A673 (cell line): Measurements from ENCODE around the gene ZNF462. TPM values are rescaled to one million over a fixed set of nuclear protein-coding genes. Genes with fewer than 3 reads are reported as not detected.

ENCODE experiments used
- BruUV-seq: library from RNA; stranded (reverse); fragments of 400-500 nt; replicated peaks from 2 replicates; lab custom pipeline; 2021; lab: Mats Ljungman, UMichigan
- CTCF ChIA-PET: fragments of 300-600 bp; sonication (Branson Sonifier 250); formaldehyde crosslinking; loops from one replicate; lab custom pipeline; 2022; ENCODE audit warnings: antibody characterized with exemption; lab: Charles Lee
- POLR2A ChIA-PET: fragments of 300-600 bp; sonication (Branson Sonifier 250); formaldehyde crosslinking; loops from one replicate; lab custom pipeline; 2022; ENCODE audit warnings: antibody characterized with exemption; ENCODE audit not compliant: low non-redundant PET; lab: Charles Lee
- DNase-seq: peaks from one replicate; pipeline ENCODE4 v3.0.0-alpha.2; 2015; ENCODE audit warnings: low spot score
- H3K27ac ChIP-seq: fragments of 200-600 bp; sonication (generic); 2 replicates; pipeline ENCODE4 v1.5.1; 2016; ENCODE audit warnings: mixed run types, low read depth, mild to moderate bottlenecking, mixed read lengths, antibody characterized with exemption, low read length; ENCODE audit not compliant: poor library complexity, severe bottlenecking
- H3K27me3 ChIP-seq: fragments of 200-600 bp; sonication (generic); replicated peaks from 2 replicates; pipeline ENCODE4 v1.6.1; 2017; ENCODE audit warnings: mixed run types, low read depth, mild to moderate bottlenecking, mixed read lengths, antibody characterized with exemption, low read length; ENCODE audit not compliant: insufficient read depth, poor library complexity
- H3K36me3 ChIP-seq: fragments of 200-600 bp; sonication (generic); 2 replicates; pipeline ENCODE4 v1.6.1; 2016; ENCODE audit warnings: mixed run types, mild to moderate bottlenecking, mixed read lengths, antibody characterized with exemption, low read length; ENCODE audit not compliant: insufficient read depth, poor library complexity, severe bottlenecking
- H3K4me1 ChIP-seq: fragments of 200-600 bp; sonication (generic); 2 replicates; pipeline ENCODE4 v1.6.1; 2017; ENCODE audit warnings: mixed run types, mild to moderate bottlenecking, mixed read lengths, antibody characterized with exemption, low read length; ENCODE audit not compliant: insufficient read depth, poor library complexity, severe bottlenecking
- H3K4me3 ChIP-seq: fragments of 200-600 bp; sonication (generic); 2 replicates; pipeline ENCODE4 v1.5.1; 2016; ENCODE audit warnings: low read depth, mixed run types, mild to moderate bottlenecking, mixed read lengths, low read length; ENCODE audit not compliant: poor library complexity, severe bottlenecking
- H3K9me3 ChIP-seq: fragments of 200-600 bp; sonication (generic); 2 replicates; pipeline ENCODE4 v1.6.1; 2016; ENCODE audit warnings: mixed run types, low read depth, mild to moderate bottlenecking, mixed read lengths, antibody characterized with exemption, low read length; ENCODE audit not compliant: poor library complexity, severe bottlenecking
- CTCF ChIP-seq: fragments of 300-800, 200-600 bp; sonication (generic); conservative IDR thresholded peaks from 2 replicates; pipeline ENCODE4 v1.5.1; 2017; ENCODE audit warnings: low read depth, mild to moderate bottlenecking, antibody characterized with exemption, low read length, moderate library complexity, mixed read lengths
- EZH2 ChIP-seq: fragments of 200-600 bp; sonication (generic); IDR thresholded peaks from 2 replicates; pipeline ENCODE4 v1.6.1; 2017; ENCODE audit warnings: borderline replicate concordance, low read depth, mild to moderate bottlenecking, mixed read lengths, antibody characterized with exemption, low read length; ENCODE audit not compliant: poor library complexity, severe bottlenecking
- intact Hi-C: fragments of 100-400 bp; cut with micrococcal nuclease; formaldehyde crosslinking; loops from one replicate; pipeline ENCODE4 v1.10.0; 2022; ENCODE audit not compliant: unreplicated experiment
- total RNA-seq: library from RNA; stranded (reverse); gene quantifications from 2 replicates; pipeline ENCODE4 v1.2.3, GENCODE V29; 2021

The ZNF462 gene
- total RNA-seq, 1 experiment from 2014 or later, result 40.5 TPM

GRCh38 chr9:106859957-106860720 is 2.8 kb upstream of the ZNF462 start:
- peak overlapping the region; percentile 79 for H3K4me3 ChIP-seq
- H3K4me1 ChIP-seq, result peaks cover 2% of the 10 kb centered on the region
- no peaks in the 10 kb centered on the region for H3K36me3 ChIP-seq
- H3K9me3 ChIP-seq, result no peaks in the 10 kb centered on the region
- no peak overlapping the region for H3K27ac ChIP-seq
- POLR2A ChIA-PET, result no interaction called here
- intact Hi-C loops, result loop anchor here (5.0 kb wide), 3 partner anchors 62 to 277 kb away; no protein-coding TSS in a partner anchor
- CTCF ChIA-PET, result no interaction called here
- peaks cover 39% of the 10 kb centered on the region for H3K27me3 ChIP-seq
- DNase-seq, result peak; percentile 50
- TF ChIP-seq EZH2 (no peak), CTCF (no peak)
- BruUV-seq, result no TSS peak

- H3K27ac ChIP-seq, result no peak overlapping the region
- TF ChIP-seq CTCF, result no peak
- peak; percentile 71 for TF ChIP-seq EZH2
- peaks cover 39% of the 10 kb centered on the region for H3K27me3 ChIP-seq
- no peaks in the 10 kb centered on the region for H3K9me3 ChIP-seq
- CTCF ChIA-PET, result no interaction called here
- POLR2A ChIA-PET, result no interaction called here
- peak; percentile 44 for DNase-seq
- H3K4me3 ChIP-seq, result peak overlapping the region; percentile 79
- intact Hi-C loops, result loop anchor here (5.0 kb wide), 3 partner anchors 61 to 276 kb away; no protein-coding TSS in a partner anchor
- H3K4me1 ChIP-seq, result peaks cover 5% of the 10 kb centered on the region
- no peaks in the 10 kb centered on the region for H3K36me3 ChIP-seq
- BruUV-seq, result no TSS peak
These were observed 2.0 kb upstream of the ZNF462 start for GRCh38 chr9:106860721-106861639.

GRCh38 chr9:106861640-106862109 is 1.3 kb upstream of the ZNF462 start:
- no peak for DNase-seq
- CTCF ChIA-PET, result no interaction called here
- peak overlapping the region; percentile 79 for H3K4me3 ChIP-seq
- peaks cover 39% of the 10 kb centered on the region for H3K27me3 ChIP-seq
- intact Hi-C loops, result loop anchor here (5.0 kb wide), 3 partner anchors 61 to 276 kb away; no protein-coding TSS in a partner anchor
- H3K4me1 ChIP-seq, result peaks cover 5% of the 10 kb centered on the region
- H3K9me3 ChIP-seq, result no peaks in the 10 kb centered on the region
- H3K36me3 ChIP-seq, result no peaks in the 10 kb centered on the region
- H3K27ac ChIP-seq, result no peak overlapping the region
- POLR2A ChIA-PET, result no interaction called here
- no TSS peak for BruUV-seq
- TF ChIP-seq CTCF (no peak), EZH2 (no peak)
